ENCODE measurements around the gene PTPN7. TPM values are rescaled to one million over a fixed set of nuclear protein-coding genes. Genes with fewer than 3 reads are reported as not detected.

The PTPN7 gene
- total and polyA plus RNA-seq, 8 donors: 0.23 to 2.9 (median 1.0) TPM

DNA sequence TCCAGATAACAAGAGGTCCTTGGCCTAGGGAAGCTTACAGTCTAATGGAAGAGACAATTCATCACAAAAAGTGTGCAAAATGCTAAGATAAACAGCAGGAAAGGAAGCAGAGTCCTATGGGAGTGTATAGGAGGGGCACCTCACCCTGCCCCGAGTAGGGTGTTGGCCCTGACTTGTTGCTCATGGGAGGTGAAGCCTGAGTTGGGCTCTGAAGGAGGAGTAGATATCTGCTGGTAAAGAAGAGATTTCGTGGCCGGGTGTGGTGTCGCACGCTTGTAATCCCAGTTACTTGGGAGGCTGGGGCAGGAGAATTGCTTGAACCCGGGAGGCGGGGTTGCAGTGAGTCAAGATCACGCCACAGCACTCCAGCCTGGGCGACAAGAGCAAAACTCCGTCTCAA lies 56.3 kb downstream of the PTPN7 start:
- ATAC-seq (no peak), DNase-seq (no peak), FAIRE-seq (no peak)
- TF ChIP-seq, protein P1, sequence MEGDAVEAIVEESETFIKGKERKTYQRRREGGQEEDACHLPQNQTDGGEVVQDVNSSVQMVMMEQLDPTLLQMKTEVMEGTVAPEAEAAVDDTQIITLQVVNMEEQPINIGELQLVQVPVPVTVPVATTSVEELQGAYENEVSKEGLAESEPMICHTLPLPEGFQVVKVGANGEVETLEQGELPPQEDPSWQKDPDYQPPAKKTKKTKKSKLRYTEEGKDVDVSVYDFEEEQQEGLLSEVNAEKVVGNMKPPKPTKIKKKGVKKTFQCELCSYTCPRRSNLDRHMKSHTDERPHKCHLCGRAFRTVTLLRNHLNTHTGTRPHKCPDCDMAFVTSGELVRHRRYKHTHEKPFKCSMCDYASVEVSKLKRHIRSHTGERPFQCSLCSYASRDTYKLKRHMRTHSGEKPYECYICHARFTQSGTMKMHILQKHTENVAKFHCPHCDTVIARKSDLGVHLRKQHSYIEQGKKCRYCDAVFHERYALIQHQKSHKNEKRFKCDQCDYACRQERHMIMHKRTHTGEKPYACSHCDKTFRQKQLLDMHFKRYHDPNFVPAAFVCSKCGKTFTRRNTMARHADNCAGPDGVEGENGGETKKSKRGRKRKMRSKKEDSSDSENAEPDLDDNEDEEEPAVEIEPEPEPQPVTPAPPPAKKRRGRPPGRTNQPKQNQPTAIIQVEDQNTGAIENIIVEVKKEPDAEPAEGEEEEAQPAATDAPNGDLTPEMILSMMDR (IDR thresholded peaks at IDR 0.05): no peak
- Histone ChIP-seq H3K9me3 (no peaks in the 10 kb centered on the region), H3K27ac (no peak overlapping the region), H3K4me1 (peaks cover 23 to 35% (median 27%) of the 10 kb centered on the region in 3 donors), H3K36me3 (no peaks in the 10 kb centered on the region), H3K27me3 (no peaks in the 10 kb centered on the region), H3K4me3 (no peak overlapping the region)
- WGBS, 2 donors: 92 to 95% methylated on average over 10 of the region's 10 CpGs
- intact Hi-C loops (cut with DNase I): no loop called here

DNA sequence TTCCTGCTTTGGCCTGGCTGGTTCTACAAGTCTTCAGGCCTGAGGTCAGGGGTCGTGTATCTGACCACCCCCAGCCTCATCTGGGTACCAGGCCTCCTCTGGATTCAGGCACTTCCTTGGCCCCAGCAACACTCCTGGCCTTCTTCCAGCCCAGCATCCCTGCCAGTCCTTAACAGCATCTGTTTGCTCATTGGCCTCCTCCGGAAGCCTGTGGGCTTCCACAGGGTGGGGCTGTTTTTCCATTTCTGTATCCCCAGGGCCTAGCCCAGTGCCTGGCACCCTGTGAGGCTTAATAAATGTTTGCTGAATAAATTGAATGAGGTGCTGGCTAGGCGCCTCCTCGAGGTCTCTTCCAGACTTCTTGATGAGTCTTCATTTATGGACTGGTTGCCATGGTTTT lies 59.2 kb downstream of the PTPN7 start:
- FAIRE-seq: no peak
- DNase-seq: peak in 1 of 6 donors; percentile 49
- TF ChIP-seq, protein P1 (IDR thresholded peaks at IDR 0.05): no peak

More for the DNA sequence above, 59.2 kb downstream of the PTPN7 start:
- Histone ChIP-seq H3K27me3 (no peaks in the 10 kb centered on the region), H3K4me3 (no peak overlapping the region), H3K4me1 (peaks cover under 1 to 8% (median 4%) of the 10 kb centered on the region in 3 donors), H3K27ac (peak overlapping the region in 2 of 4 donors; percentile 36 to 44), H3K36me3 (no peaks in the 10 kb centered on the region), H3K9me3 (no peaks in the 10 kb centered on the region)
- intact Hi-C loops (cut with DNase I): no loop called here
- WGBS, 2 donors: 56 to 65% methylated on average over 4 of the region's 4 CpGs
- no peak for ATAC-seq

Other genes starting within 250 kb of the PTPN7 start
- gene LMOD1, start 214.1 kb downstream of the PTPN7 start, total RNA-seq: 1 to 10 TPM in 5 of 6 donors, under 1 TPM in 1; 0.67 to 4.5 (median 1.7) TPM
- gene LMOD1, start 214.1 kb downstream of the PTPN7 start, polyA plus RNA-seq: 10 to 100 TPM in 1 of 2 donors, 1 to 10 TPM in 1; 7.1 to 13.6 TPM
- gene TIMM17A, start 205.1 kb downstream of the PTPN7 start, total RNA-seq: 10 to 100 TPM in 5 of 6 donors, 1 to 10 TPM in 1; 7.9 to 17.8 (median 17.1) TPM
- 10 to 100 TPM; 18.1 to 28.2 TPM for gene TIMM17A, start 205.1 kb downstream of the PTPN7 start, polyA plus RNA-seq
- 10 to 100 TPM; 19.8 to 37.6 (median 26.5) TPM for gene RNPEP, start 178.0 kb downstream of the PTPN7 start, total RNA-seq
- 10 to 100 TPM; 29.0 to 43.5 TPM for gene RNPEP, start 178.0 kb downstream of the PTPN7 start, polyA plus RNA-seq
- 100 to 1,000 TPM in 5 of 6 donors, 10 to 100 TPM in 1; 99.3 to 278 (median 158) TPM for gene ELF3, start 150.0 kb downstream of the PTPN7 start, total RNA-seq
- gene ELF3, start 150.0 kb downstream of the PTPN7 start, polyA plus RNA-seq: 100 to 1,000 TPM; 284 to 447 TPM
- under 1 TPM in 4 of 6 donors, not detected in 2; 0.03 to 0.25 (median 0.07) TPM for gene GPR37L1, start 37.7 kb downstream of the PTPN7 start, total RNA-seq
- under 1 TPM; 0.02 to 0.11 TPM for gene GPR37L1, start 37.7 kb downstream of the PTPN7 start, polyA plus RNA-seq
- gene ARL8A, start 15.9 kb downstream of the PTPN7 start, total RNA-seq: 10 to 100 TPM; 17.9 to 30.4 (median 24.8) TPM
- 10 to 100 TPM; 14.8 to 20.5 TPM for gene ARL8A, start 15.9 kb downstream of the PTPN7 start, polyA plus RNA-seq
- gene LGR6, start 33.2 kb upstream of the PTPN7 start, total RNA-seq: under 1 TPM in 3 of 6 donors, not detected in 3; 0.06 to 0.20 (median 0.06) TPM
- under 1 TPM; 0.15 to 0.47 TPM for gene LGR6, start 33.2 kb upstream of the PTPN7 start, polyA plus RNA-seq
- 1 to 10 TPM in 1 of 6 donors, under 1 TPM in 4, not detected in 1; 0.35 to 1.2 (median 0.57) TPM for gene UBE2T, start 181.3 kb upstream of the PTPN7 start, total RNA-seq
- gene UBE2T, start 181.3 kb upstream of the PTPN7 start, polyA plus RNA-seq: 1 to 10 TPM in 1 of 2 donors, under 1 TPM in 1; 0.76 to 2.3 TPM
- 10 to 100 TPM in 5 of 6 donors, 1 to 10 TPM in 1; 8.2 to 29.4 (median 14.0) TPM for gene PPP1R12B, start 188.1 kb upstream of the PTPN7 start, total RNA-seq
- 1 to 10 TPM; 4.4 to 5.1 TPM for gene PPP1R12B, start 188.1 kb upstream of the PTPN7 start, polyA plus RNA-seq

Data from pancreas (tissue), 10 donors.